ENCODE results near the gene STRA8. TPM values are rescaled to one million over a fixed set of nuclear protein-coding genes. Genes with fewer than 3 reads are reported as not detected.

STRA8 gene
- total RNA-seq, 2 experiments from 2014 or later = not detected

DNA sequence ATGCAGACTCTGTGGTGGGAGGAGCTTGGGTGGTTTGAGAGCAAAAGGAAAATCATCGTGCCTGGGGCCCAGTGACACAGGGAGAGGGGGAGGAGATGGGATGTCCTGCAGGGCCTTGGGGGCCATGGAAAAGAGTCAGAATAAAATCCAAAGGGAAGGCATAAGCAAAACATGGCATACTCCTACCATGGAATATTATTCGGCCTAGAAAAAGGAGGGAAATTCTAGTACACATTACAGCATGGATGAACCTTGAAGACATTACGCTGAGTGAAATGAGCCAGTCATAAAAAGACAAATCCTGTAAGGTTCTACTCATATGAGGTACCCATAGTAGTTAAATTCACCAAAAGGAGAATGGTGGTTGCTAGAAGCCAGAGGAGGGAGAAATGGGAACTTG, 38.7 kb downstream of the STRA8 start:
- H3K36me3 Mint-ChIP-seq = no peaks in the 10 kb centered on the region
- no peak for DNase-seq
- no peaks in the 10 kb centered on the region for H3K9me3 Mint-ChIP-seq (ENCODE audit: low read depth)
- no peaks in the 10 kb centered on the region for H3K4me1 Mint-ChIP-seq
- H3K27me3 Mint-ChIP-seq = peaks cover 3% of the 10 kb centered on the region
- CTCF ChIA-PET = no interaction called here
- no peak overlapping the region for H3K4me3 Mint-ChIP-seq
- no peak for ATAC-seq
- no peak overlapping the region for H3K27ac Mint-ChIP-seq

DNA sequence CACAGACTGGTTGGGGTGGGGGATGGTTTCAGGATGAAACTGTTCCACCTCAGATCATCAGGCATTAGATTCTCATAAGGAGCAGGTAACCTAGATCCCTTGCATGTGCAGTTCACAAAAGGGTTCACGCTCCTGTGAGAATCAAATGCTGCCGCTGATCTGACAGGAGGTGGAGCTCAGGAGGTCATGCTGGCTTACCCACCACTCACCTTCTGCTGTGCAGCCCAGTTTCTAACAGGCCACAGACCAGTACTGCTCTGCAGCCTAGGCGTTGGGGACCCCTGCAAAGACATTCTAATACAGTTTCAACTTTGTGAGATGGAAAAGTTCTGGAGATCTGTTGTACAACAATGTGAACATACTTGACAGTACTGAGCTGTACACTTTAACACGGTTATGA, 39.9 kb downstream of the STRA8 start:
- DNase-seq = no peak
- H3K4me3 Mint-ChIP-seq = no peak overlapping the region
- H3K27me3 Mint-ChIP-seq = peaks cover 4% of the 10 kb centered on the region
- H3K27ac Mint-ChIP-seq = no peak overlapping the region
- CTCF ChIA-PET = interaction anchor here (0.7 to 3.9 kb wide), 13 partner anchors 8 to 711 kb away, joined by 3 to 21 read pairs (median 4); partner anchors contain the start of gene AGBL3
- no peaks in the 10 kb centered on the region for H3K36me3 Mint-ChIP-seq
- no peaks in the 10 kb centered on the region for H3K4me1 Mint-ChIP-seq
- no peak for ATAC-seq
- no peaks in the 10 kb centered on the region for H3K9me3 Mint-ChIP-seq (ENCODE audit: low read depth)

DNA sequence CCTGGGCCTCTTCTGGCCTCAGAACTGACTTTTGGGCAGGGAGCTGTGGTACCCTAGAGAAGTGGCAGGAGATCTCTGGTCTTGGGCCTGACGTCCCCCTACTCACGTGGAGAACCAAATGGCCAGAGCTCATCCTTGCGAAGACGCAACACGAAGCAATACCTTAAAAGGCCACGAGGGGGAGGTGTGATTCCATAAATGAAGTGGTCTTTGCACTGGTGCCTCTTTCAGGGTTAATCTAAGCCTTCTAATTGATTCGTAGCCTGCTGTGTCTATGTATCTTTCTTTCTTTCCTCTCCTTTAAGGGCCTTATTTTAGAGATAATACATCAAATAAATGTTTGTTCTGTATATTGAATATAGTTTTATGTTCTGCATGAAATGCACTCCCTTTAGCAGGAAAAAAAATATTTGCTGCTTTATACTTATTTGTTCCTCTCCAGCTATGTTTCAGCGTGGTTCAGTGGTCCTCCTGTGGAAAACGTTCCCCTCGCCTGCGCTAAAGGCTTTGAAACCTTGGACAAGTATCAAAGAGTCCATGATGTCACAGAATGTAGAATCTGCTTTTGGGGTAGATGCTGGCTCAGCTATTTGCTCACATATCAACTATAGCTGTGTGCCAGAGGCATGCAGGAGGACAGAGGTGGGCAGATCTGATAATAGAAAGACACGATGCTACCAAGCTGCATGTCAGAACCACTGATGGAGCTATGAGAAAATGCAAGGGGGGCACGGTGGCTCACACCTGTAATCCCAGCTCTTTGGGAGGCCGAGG, 41.0 kb downstream of the STRA8 start:
- no peaks in the 10 kb centered on the region for H3K4me1 Mint-ChIP-seq
- ATAC-seq (peak; percentile 81), DNase-seq (peak; percentile 80)
- H3K36me3 Mint-ChIP-seq = no peaks in the 10 kb centered on the region
- peaks cover 12% of the 10 kb centered on the region for H3K27me3 Mint-ChIP-seq
- H3K4me3 Mint-ChIP-seq = no peak overlapping the region
- no peaks in the 10 kb centered on the region for H3K9me3 Mint-ChIP-seq (ENCODE audit: low read depth)
- CTCF ChIA-PET = interaction anchor here (0.7 to 3.9 kb wide), 38 partner anchors 8 to 710 kb away, joined by 3 to 21 read pairs (median 3); partner anchors contain the start of genes AGBL3 and STMP1
- H3K27ac Mint-ChIP-seq = no peak overlapping the region

DNA sequence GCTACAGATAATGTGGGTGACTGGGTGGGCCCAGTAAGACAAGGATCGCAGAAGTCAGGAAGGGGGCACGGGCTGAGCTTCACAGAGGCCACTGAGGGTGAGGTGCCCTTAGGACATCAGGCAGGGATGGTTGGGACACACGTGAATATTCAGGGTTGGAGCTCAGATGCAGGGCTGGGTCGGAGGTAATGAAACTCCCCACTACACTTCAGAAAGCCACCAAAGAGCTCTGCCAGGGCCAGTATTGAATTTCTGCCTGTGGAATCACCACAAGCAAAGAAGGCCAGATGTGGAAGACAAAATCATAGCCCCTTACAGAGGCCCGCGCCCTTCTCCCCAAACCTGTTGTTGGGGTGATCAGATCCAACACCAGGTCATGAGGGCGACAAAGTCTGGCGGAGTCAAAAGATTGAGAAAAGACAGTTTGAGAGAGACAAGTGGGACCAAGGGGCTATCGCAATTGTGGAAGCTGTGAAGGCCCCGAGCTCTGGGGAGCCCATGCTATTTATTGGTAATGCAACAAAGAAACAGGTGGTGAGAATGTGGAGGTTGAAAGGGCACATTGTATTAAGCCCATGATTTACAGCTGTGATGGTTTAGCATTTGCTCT, 42.4 kb downstream of the STRA8 start:
- H3K4me1 Mint-ChIP-seq = no peaks in the 10 kb centered on the region
- CTCF ChIA-PET = interaction anchor here (1.1 to 3.9 kb wide), 4 partner anchors 60 to 283 kb away, joined by 3 to 21 read pairs (median 5); no protein-coding TSS in a partner anchor
- ATAC-seq (no peak), DNase-seq (no peak)
- no peaks in the 10 kb centered on the region for H3K9me3 Mint-ChIP-seq (ENCODE audit: low read depth)
- no peak overlapping the region for H3K27ac Mint-ChIP-seq
- peaks cover 19% of the 10 kb centered on the region for H3K27me3 Mint-ChIP-seq
- no peaks in the 10 kb centered on the region for H3K36me3 Mint-ChIP-seq
- no peak overlapping the region for H3K4me3 Mint-ChIP-seq

DNA sequence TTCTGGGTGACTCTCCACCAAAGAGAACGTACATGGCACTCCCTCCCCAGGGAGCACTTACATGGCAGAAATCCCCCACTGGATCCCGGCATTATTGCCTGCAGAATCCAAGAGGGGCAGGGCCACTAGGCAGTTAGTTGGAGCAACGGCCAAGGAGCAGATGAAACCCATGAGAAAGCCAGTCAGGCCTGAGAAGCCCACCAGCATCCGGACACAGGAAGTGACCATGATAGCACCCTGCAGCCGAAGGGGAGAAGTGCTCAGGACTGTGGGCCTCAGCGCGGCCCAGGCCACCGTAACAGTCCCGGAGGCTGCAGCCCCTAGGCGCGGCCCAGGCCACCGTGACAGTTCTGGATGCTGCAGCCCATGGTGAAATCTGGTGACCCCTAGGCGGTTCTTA, 43.5 kb downstream of the STRA8 start:
- Mint-ChIP-seq H3K27me3 (peaks cover 22% of the 10 kb centered on the region), H3K4me3 (no peak overlapping the region), H3K36me3 (no peaks in the 10 kb centered on the region), H3K9me3 (ENCODE audit: low read depth) (no peaks in the 10 kb centered on the region), H3K4me1 (peaks cover 10% of the 10 kb centered on the region), H3K27ac (no peak overlapping the region)
- ATAC-seq (no peak), DNase-seq (no peak)
- CTCF ChIA-PET = interaction anchor here (0.9 to 1.2 kb wide), 2 partner anchors 58 to 367 kb away, joined by 4 read pairs; no protein-coding TSS in a partner anchor

DNA sequence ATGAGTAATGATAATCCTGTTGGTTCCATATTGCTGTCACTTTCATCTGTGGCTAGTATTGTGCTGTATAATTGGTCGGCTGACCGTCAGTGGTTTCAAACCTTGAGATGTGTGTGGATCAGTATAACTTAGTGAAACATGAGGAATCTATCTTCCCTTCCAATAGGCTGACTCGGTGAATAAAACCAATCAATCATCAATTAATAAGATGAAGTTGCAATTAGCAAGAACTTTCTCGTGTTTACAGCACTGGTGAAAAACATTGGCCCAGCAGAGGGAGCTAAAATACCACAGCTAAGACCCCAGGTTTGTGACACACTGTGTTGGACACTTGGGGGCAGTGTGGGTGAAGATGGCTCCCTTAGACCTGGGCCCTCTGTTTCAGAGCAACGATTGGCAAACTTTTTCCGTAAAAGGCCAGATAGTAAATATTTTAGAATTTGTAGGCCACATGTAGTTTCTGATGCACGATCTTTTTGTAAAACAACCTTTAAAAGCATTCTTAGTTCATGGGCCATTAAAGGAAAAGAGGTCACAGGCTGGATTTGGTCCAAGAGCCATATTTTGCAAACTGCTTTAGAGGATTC, 47.8 kb downstream of the STRA8 start:
- peaks cover 19% of the 10 kb centered on the region for H3K27me3 Mint-ChIP-seq
- H3K4me1 Mint-ChIP-seq = peaks cover 20% of the 10 kb centered on the region
- CTCF ChIA-PET = interaction anchor here (0.6 to 4.2 kb wide), 15 partner anchors 11 to 382 kb away, joined by 3 to 41 read pairs (median 4); partner anchors contain the start of genes CNOT4, NUP205 and STMP1
- H3K4me3 Mint-ChIP-seq = no peak overlapping the region
- no peaks in the 10 kb centered on the region for H3K9me3 Mint-ChIP-seq (ENCODE audit: low read depth)
- ATAC-seq (peak; percentile 99), DNase-seq (peak; percentile 89)
- no peak overlapping the region for H3K27ac Mint-ChIP-seq
- H3K36me3 Mint-ChIP-seq = no peaks in the 10 kb centered on the region

DNA sequence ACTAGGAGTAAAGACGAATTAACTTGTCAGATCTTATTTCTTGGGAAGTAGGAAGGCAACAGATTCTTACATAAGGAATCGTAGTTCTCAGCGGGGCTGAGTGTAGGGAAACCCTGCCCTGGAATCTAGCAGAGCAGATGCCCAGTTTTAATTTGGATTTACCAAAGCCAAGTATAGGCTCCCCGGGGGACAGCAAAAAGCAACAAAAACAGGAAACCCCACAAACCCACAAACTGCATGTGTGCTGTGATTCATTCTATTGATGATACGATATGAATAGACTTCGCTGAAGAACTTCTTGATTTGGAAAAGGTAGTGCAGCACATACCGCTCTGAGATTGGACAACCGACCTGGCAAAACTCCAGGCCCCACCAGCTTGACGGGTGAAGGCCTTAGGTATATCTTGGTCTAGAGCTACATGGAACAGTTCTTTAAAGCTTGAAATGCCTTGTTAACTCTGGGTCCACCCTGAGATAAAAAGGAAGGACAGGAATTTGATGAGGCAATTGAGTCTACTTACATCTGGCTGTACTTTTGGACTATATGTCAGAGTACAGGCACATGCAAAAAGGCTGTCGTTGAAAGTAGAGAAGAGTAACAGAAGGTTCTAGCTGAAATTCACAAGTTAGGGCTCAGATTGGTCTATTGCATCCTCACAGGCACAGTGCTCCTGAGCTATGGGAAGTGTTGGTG, 49.1 kb downstream of the STRA8 start:
- Mint-ChIP-seq H3K27ac (no peak overlapping the region), H3K27me3 (peaks cover 19% of the 10 kb centered on the region), H3K4me3 (no peak overlapping the region), H3K36me3 (no peaks in the 10 kb centered on the region), H3K9me3 (ENCODE audit: low read depth) (no peaks in the 10 kb centered on the region), H3K4me1 (peaks cover 20% of the 10 kb centered on the region)
- no peak for DNase-seq
- CTCF ChIA-PET = interaction anchor here (0.8 to 4.2 kb wide), 6 partner anchors 8 to 428 kb away, joined by 3 to 41 read pairs (median 5); partner anchors contain the start of genes CNOT4 and STMP1
- peak; percentile 22 for ATAC-seq

DNA sequence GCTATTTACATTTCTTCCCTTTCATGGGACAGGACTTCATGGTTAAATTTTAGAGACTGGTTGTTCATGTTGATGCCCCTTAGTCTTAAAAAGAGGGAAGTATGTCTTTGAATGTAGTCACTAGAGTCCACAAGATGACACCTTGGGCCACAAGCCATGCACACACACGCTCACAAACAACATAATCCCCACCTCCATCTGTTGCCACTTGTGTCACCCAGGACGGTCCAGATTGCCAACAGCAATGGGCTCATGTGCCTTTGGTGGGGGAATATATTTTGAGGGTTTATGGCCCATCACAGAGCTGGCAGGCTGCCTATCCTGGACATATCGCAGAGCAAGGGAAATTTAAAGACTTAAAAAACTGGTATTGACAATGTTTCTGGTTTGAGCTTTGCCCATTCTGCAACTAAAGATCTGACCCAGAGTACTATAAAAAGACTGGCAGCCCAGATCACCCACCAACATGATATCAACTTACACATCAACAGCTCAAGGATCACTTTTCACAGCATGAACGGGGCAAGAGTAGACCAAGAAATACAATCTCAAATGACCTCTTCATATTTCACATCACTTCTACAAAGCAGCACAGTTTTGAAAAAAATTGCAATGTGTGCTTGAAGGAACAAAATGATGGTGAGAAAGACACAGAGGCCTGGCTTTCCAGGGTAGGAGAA, 50.5 kb downstream of the STRA8 start:
- H3K9me3 Mint-ChIP-seq (ENCODE audit: low read depth) = no peaks in the 10 kb centered on the region
- no peak for ATAC-seq
- no peaks in the 10 kb centered on the region for H3K36me3 Mint-ChIP-seq

DNA sequence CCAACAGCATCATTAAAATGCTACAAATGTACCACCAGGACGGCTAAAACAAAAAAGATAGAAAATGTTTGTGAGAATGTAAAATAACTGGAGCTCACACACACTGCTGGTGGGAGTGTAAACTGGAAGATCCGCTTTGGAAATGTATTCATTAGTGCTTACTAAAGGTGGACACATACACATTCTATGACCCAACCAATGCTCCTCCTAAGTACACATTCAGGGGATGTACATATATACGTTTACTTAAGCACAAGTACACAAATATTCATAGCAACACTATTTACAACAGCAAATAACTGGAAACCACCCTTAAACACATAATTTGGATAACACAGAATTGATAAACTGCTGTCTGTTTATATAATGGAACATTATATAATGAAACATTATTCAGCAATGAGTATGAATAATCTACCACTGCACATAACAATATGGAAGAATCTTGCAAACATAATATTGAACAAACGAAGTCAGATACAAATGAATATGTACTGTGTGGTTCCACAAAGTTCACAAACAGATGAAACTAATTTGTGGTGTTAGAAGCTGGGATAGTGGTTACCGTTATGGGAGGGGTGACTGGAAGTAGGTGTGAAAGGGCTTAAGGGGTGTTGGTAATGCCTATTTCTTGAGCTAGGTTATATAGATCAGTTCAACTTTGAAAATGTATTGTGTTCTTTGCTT, 52.1 kb downstream of the STRA8 start:
- H3K4me1 Mint-ChIP-seq = peaks cover 20% of the 10 kb centered on the region
- H3K4me3 Mint-ChIP-seq = no peak overlapping the region
- no peak overlapping the region for H3K27ac Mint-ChIP-seq
- DNase-seq = no peak
- ATAC-seq = no peak
- H3K9me3 Mint-ChIP-seq (ENCODE audit: low read depth) = no peaks in the 10 kb centered on the region
- CTCF ChIA-PET = interaction anchor here (1.5 kb wide), 1 partner anchor 50 kb away, joined by 4 read pairs; no protein-coding TSS in a partner anchor
- no peaks in the 10 kb centered on the region for H3K36me3 Mint-ChIP-seq
- H3K27me3 Mint-ChIP-seq = peaks cover 3% of the 10 kb centered on the region

More for the DNA sequence above, 50.5 kb downstream of the STRA8 start:
- no peak for DNase-seq
- H3K4me3 Mint-ChIP-seq = no peak overlapping the region
- CTCF ChIA-PET = no interaction called here
- H3K27me3 Mint-ChIP-seq = peaks cover 15% of the 10 kb centered on the region
- peaks cover 20% of the 10 kb centered on the region for H3K4me1 Mint-ChIP-seq
- H3K27ac Mint-ChIP-seq = no peak overlapping the region

DNA sequence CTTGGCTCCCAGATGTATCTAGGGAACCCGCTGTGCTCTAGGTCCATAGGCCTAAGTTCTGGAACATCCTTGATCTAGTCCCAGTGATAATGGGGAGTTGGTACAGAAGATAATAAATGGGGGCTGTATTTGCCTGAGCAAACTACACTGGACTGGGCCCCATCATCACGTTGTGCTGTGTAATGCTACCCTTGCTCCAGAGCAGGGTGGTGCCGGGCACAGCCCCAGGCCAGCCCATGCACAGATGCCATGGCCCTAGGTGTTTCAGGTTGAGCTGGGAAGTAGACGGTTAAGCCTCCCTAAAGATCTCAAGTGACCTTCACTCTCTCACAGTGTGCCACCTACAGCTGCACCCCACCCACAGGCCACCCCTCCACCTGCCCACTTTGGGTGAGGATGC, 53.2 kb downstream of the STRA8 start:
- H3K27me3 Mint-ChIP-seq = no peaks in the 10 kb centered on the region
- no peak overlapping the region for H3K27ac Mint-ChIP-seq
- no peaks in the 10 kb centered on the region for H3K9me3 Mint-ChIP-seq (ENCODE audit: low read depth)
- DNase-seq = no peak
- H3K36me3 Mint-ChIP-seq = no peaks in the 10 kb centered on the region
- CTCF ChIA-PET = interaction anchor here (1.5 kb wide), 1 partner anchor 48 kb away, joined by 4 read pairs; no protein-coding TSS in a partner anchor
- no peak for ATAC-seq
- peaks cover 14% of the 10 kb centered on the region for H3K4me1 Mint-ChIP-seq
- H3K4me3 Mint-ChIP-seq = no peak overlapping the region

DNA sequence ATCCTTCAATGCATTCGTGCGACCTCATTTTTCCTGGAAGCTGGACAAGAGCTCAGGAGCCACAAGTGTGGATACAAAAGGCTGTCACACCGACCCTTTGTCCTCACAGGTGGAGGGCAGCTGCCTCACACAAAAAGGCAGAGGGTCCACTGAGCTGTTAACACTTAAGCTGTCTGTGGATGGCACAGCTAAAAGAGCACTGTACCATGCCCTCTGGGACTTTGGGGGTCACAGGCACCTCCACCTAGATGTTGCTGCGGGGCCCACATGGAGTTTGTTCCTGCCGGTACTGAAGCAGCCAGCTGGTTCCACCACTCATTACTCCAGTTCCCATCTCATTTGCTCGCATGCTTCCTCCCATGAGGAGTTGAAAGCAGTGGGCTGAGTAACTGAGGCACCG, 57.0 kb downstream of the STRA8 start:
- H3K4me1 Mint-ChIP-seq = no peaks in the 10 kb centered on the region
- H3K27me3 Mint-ChIP-seq = peaks cover 17% of the 10 kb centered on the region
- DNase-seq (no peak), ATAC-seq (no peak)
- no peak overlapping the region for H3K4me3 Mint-ChIP-seq
- no peaks in the 10 kb centered on the region for H3K36me3 Mint-ChIP-seq
- H3K27ac Mint-ChIP-seq = no peak overlapping the region
- CTCF ChIA-PET = no interaction called here
- H3K9me3 Mint-ChIP-seq (ENCODE audit: low read depth) = no peaks in the 10 kb centered on the region

DNA sequence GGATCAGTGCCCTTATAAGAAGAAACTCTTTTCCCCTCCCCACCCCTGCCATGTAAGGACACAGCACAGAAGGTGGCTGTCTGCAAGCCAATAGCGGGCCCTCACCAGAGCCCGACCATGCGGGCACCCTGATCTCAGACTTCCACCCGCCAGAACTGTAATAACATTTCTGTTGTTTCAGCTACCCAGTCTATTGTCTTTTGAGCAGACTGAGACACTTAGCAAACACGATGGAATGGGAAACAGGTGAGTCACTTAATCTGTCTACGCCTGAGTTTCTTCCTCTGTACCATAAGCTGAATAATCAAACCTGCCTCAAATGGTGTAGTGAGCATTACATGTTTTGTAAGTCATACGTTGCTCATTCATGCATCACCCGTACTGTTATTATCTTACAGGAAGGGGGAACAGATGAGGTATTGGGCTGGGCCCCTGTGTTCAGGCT, 58.2 kb downstream of the STRA8 start:
- Mint-ChIP-seq H3K4me1 (no peaks in the 10 kb centered on the region), H3K27me3 (peaks cover 17% of the 10 kb centered on the region), H3K9me3 (ENCODE audit: low read depth) (no peaks in the 10 kb centered on the region), H3K36me3 (no peaks in the 10 kb centered on the region), H3K27ac (no peak overlapping the region), H3K4me3 (no peak overlapping the region)
- DNase-seq (peak; percentile 11), ATAC-seq (no peak)
- CTCF ChIA-PET = no interaction called here
